ENCODE data around the gene RGS19.

DNA sequence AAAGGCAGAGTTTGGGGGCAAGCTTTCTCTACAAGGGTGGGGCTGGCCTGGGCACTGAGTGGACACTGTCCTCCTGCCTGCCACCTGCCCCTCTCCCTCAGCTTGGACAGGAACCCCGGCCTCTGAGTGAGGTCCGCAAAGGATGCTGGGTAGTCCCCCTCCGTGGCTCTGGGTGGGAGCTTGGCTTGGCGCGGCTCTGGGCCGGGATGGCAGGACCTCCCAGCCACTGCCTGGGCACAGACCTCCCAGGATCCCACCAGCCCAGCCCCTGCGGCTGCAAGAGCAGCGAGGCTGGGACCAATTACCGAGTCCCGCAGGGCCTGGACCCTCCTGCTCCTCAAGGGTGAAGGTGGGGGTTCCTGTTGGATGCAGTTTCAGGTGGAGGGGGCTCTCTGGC is 27.0 kb downstream of the RGS19 start:
- TF ChIP-seq, protein P1, sequence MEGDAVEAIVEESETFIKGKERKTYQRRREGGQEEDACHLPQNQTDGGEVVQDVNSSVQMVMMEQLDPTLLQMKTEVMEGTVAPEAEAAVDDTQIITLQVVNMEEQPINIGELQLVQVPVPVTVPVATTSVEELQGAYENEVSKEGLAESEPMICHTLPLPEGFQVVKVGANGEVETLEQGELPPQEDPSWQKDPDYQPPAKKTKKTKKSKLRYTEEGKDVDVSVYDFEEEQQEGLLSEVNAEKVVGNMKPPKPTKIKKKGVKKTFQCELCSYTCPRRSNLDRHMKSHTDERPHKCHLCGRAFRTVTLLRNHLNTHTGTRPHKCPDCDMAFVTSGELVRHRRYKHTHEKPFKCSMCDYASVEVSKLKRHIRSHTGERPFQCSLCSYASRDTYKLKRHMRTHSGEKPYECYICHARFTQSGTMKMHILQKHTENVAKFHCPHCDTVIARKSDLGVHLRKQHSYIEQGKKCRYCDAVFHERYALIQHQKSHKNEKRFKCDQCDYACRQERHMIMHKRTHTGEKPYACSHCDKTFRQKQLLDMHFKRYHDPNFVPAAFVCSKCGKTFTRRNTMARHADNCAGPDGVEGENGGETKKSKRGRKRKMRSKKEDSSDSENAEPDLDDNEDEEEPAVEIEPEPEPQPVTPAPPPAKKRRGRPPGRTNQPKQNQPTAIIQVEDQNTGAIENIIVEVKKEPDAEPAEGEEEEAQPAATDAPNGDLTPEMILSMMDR (IDR thresholded peaks at IDR 0.05; ENCODE audit: low read depth, low read length, missing input control) = no peak
- TF ChIP-seq, protein P2, sequence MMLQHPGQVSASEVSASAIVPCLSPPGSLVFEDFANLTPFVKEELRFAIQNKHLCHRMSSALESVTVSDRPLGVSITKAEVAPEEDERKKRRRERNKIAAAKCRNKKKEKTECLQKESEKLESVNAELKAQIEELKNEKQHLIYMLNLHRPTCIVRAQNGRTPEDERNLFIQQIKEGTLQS (IDR thresholded peaks at IDR 0.05) = no peak
- TF ChIP-seq EGR1 (IDR thresholded peaks at IDR 0.05; ENCODE audit: low read depth in 2 of 2) = no peak
- TF ChIP-seq, protein P3, sequence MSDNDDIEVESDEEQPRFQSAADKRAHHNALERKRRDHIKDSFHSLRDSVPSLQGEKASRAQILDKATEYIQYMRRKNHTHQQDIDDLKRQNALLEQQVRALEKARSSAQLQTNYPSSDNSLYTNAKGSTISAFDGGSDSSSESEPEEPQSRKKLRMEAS (IDR thresholded peaks at IDR 0.05) = no peak

All from liver (tissue), 3 donors.